Ishikawa (cell line): ENCODE data around the gene POU4F1.
A peak's percentile ranks its signal among the peaks of the same experiment; 100 is the strongest.

Source experiments
- CEBPB ChIP-seq: IDR thresholded peaks from 2 replicates; pipeline ENCODE4 v1.6.1; 2012
- CREB1 ChIP-seq: IDR thresholded peaks from 2 replicates; pipeline ENCODE4 v1.6.1; 2012; ENCODE audit warnings: low read depth
- EGR1 ChIP-seq: IDR thresholded peaks from 2 replicates; pipeline ENCODE4 v1.6.1; 2012
- EP300 ChIP-seq: IDR thresholded peaks from 2 replicates; pipeline ENCODE4 v1.6.1; 2012; ENCODE audit warnings: borderline replicate concordance
- FOXM1 ChIP-seq: IDR thresholded peaks from 2 replicates; pipeline ENCODE4 v1.6.1; 2012; ENCODE audit warnings: low read depth, borderline replicate concordance
- NFIC ChIP-seq: IDR thresholded peaks from 2 replicates; pipeline ENCODE4 v1.6.1; 2012
- RAD21 ChIP-seq: IDR thresholded peaks from 2 replicates; pipeline ENCODE4 v1.6.1; 2012; ENCODE audit warnings: low read depth
- TAF1 ChIP-seq: IDR thresholded peaks from 2 replicates; pipeline ENCODE4 v1.6.1; 2012; ENCODE audit warnings: low read depth, mild to moderate bottlenecking
- TCF12 ChIP-seq: IDR thresholded peaks from 2 replicates; pipeline ENCODE4 v1.6.1; 2012; ENCODE audit warnings: low read depth
- TEAD4 ChIP-seq: IDR thresholded peaks from 2 replicates; pipeline ENCODE4 v1.6.1; 2012
- YY1 ChIP-seq: IDR thresholded peaks from 2 replicates; pipeline ENCODE4 v1.6.1; 2012; ENCODE audit warnings: low read depth
- ZBTB7A ChIP-seq: IDR thresholded peaks from 2 replicates; pipeline ENCODE4 v1.6.1; 2012; ENCODE audit warnings: low read depth
- TF ChIP-seq, protein P1 (sequence below): IDR thresholded peaks from 2 replicates; pipeline ENCODE4 v1.6.1; 2012
- TF ChIP-seq, protein P2 (sequence below): IDR thresholded peaks from 2 replicates; pipeline ENCODE4 v1.6.1; 2012
- TF ChIP-seq, protein P3 (sequence below): IDR thresholded peaks from 2 replicates; pipeline ENCODE4 v1.6.1; 2012; ENCODE audit warnings: low read depth, mild to moderate bottlenecking

The POU4F1 gene

GRCh38 chr13:78603240-78603957 is at the start of gene POU4F1:
Gene POU4F1 (minus strand): TSS chr13:78603552. CDS start chr13:78603326, 226 bp downstream.
- TF ChIP-seq TCF12 (peak; percentile 48; the same call in 1 of the 2 replicates), YY1 (no peak)
- TF ChIP-seq, protein P1, sequence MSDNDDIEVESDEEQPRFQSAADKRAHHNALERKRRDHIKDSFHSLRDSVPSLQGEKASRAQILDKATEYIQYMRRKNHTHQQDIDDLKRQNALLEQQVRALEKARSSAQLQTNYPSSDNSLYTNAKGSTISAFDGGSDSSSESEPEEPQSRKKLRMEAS: peak; percentile 95
- TF ChIP-seq, protein P2, sequence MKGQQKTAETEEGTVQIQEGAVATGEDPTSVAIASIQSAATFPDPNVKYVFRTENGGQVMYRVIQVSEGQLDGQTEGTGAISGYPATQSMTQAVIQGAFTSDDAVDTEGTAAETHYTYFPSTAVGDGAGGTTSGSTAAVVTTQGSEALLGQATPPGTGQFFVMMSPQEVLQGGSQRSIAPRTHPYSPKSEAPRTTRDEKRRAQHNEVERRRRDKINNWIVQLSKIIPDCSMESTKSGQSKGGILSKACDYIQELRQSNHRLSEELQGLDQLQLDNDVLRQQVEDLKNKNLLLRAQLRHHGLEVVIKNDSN: 0 out of 2 replicates have a peak, but pooled peaks have one; percentile 26

- no peak for TF ChIP-seq NFIC
- TF ChIP-seq YY1: no peak
- no peak for TF ChIP-seq FOXM1
- TF ChIP-seq TEAD4: no peak
- TF ChIP-seq EP300: no peak
- no peak for TF ChIP-seq EGR1
- TF ChIP-seq, protein P2: no peak
These were observed 49.3 kb upstream of the POU4F1 start for GRCh38 chr13:78652651-78653050.

DNA sequence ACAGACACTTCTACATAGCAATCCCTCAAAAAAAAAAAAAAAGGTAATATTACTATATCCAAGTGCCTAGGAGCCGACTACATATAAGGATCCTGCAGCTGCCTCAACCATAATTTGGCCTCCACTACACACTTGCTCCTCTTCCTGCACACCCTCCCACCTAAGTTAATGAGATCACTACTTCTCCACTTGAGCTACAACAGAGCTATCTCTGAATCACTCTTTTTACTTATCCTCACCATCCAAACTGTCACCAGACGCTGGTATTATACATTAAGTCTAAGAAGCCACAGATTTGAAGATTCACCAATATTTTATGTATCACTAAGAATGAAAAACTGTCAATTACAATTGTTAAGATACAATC is 47.3 kb upstream of the POU4F1 start:
- TF ChIP-seq YY1: no peak
- TF ChIP-seq, protein P2: no peak
- TF ChIP-seq EGR1: no peak
- no peak for TF ChIP-seq RAD21
- TF ChIP-seq EP300: no peak
- TF ChIP-seq, protein P1: no peak
- TF ChIP-seq ZBTB7A: no peak
- TF ChIP-seq TEAD4: no peak
- TF ChIP-seq FOXM1: no peak
- no peak for TF ChIP-seq CREB1
- TF ChIP-seq TAF1: no peak
- TF ChIP-seq, protein P3, sequence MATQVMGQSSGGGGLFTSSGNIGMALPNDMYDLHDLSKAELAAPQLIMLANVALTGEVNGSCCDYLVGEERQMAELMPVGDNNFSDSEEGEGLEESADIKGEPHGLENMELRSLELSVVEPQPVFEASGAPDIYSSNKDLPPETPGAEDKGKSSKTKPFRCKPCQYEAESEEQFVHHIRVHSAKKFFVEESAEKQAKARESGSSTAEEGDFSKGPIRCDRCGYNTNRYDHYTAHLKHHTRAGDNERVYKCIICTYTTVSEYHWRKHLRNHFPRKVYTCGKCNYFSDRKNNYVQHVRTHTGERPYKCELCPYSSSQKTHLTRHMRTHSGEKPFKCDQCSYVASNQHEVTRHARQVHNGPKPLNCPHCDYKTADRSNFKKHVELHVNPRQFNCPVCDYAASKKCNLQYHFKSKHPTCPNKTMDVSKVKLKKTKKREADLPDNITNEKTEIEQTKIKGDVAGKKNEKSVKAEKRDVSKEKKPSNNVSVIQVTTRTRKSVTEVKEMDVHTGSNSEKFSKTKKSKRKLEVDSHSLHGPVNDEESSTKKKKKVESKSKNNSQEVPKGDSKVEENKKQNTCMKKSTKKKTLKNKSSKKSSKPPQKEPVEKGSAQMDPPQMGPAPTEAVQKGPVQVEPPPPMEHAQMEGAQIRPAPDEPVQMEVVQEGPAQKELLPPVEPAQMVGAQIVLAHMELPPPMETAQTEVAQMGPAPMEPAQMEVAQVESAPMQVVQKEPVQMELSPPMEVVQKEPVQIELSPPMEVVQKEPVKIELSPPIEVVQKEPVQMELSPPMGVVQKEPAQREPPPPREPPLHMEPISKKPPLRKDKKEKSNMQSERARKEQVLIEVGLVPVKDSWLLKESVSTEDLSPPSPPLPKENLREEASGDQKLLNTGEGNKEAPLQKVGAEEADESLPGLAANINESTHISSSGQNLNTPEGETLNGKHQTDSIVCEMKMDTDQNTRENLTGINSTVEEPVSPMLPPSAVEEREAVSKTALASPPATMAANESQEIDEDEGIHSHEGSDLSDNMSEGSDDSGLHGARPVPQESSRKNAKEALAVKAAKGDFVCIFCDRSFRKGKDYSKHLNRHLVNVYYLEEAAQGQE: no peak
- no peak for TF ChIP-seq CEBPB
- TF ChIP-seq TCF12: no peak
- TF ChIP-seq NFIC: no peak

- TF ChIP-seq, protein P3: no peak
- TF ChIP-seq ZBTB7A (no peak), TCF12 (no peak), CEBPB (no peak), NFIC (no peak), FOXM1 (no peak)
- TF ChIP-seq, protein P1: no peak
- TF ChIP-seq, protein P2: no peak
These were observed 46.8 kb upstream of the POU4F1 start for GRCh38 chr13:78649997-78650716.

DNA sequence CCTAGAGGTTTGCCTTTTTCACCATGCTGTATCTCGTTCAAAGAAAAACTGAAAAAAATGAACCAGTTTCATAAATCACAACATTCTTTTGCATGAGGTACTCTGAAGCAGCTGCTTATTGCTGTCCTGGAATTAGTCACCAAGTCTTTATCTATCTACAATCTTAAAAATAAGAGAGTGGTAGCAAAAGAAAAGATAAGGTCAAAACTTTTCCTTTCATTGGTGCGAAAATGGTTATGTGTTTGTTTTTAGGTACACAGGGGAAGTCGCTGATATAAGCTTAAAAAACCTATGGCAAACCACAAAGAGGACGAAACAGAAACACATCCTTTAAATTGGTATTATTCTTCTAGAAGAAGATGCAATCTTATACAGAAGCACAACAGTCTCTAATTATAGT is 34.9 kb upstream of the POU4F1 start:
- TF ChIP-seq EGR1 (no peak), TAF1 (no peak), ZBTB7A (no peak)
